Mesenchymal stem cell (in vitro differentiated cells and primary cell): ENCODE measurements around the gene STAT1.

Experiments used
- DNase-seq: peaks from one replicate; pipeline ENCODE4 v3.0.0-alpha.2; 2013
- H2AFZ ChIP-seq: one replicate; pipeline ENCODE4 v1.6.1; 2013; ENCODE audit warnings: low read depth, mild to moderate bottlenecking, control low read depth, inconsistent platforms, low read length, moderate library complexity
- H2AK5ac ChIP-seq: 2 replicates; pipeline ENCODE4 v1.6.1; 2013; ENCODE audit warnings: low read length, moderate library complexity, mild to moderate bottlenecking, inconsistent platforms; ENCODE audit not compliant: severe bottlenecking
- H2BK120ac ChIP-seq: one replicate; pipeline ENCODE4 v1.6.1; 2013; ENCODE audit warnings: low read depth, mild to moderate bottlenecking, inconsistent platforms, low read length, moderate library complexity
- H2BK12ac ChIP-seq, 2 experiments: one replicate each; pipeline ENCODE4 v1.6.1; 2013; ENCODE audit warnings: inconsistent platforms in 2 of 2, low read length in 2 of 2, mild to moderate bottlenecking in 2 of 2, moderate library complexity in 2 of 2, control low read depth in 1 of 2
- H2BK15ac ChIP-seq: one replicate; pipeline ENCODE4 v1.6.1; 2013; ENCODE audit warnings: mild to moderate bottlenecking, low read depth, inconsistent platforms; ENCODE audit not compliant: poor library complexity, severe bottlenecking
- H2BK5ac ChIP-seq: 2 replicates; pipeline ENCODE4 v1.6.1; 2013; ENCODE audit warnings: low read depth, mild to moderate bottlenecking, low read length, control low read depth, inconsistent platforms; ENCODE audit not compliant: poor library complexity, severe bottlenecking
- H3K14ac ChIP-seq, 2 experiments: one replicate each; pipeline ENCODE4 v1.6.1; 2013; ENCODE audit warnings: inconsistent platforms in 2 of 2, low read length in 2 of 2, control low read depth in 1 of 2, mild to moderate bottlenecking in 1 of 2, moderate library complexity in 1 of 2
- H3K18ac ChIP-seq, 2 experiments: one replicate each; pipeline ENCODE4 v1.6.1; 2013; ENCODE audit warnings: inconsistent platforms in 2 of 2, low read length in 2 of 2, control low read depth in 1 of 2, low read depth in 1 of 2, mild to moderate bottlenecking in 1 of 2
- H3K23ac ChIP-seq, 2 experiments: one replicate each; pipeline ENCODE4 v1.6.1; 2013; ENCODE audit warnings: inconsistent platforms in 2 of 2, low read length in 2 of 2, mild to moderate bottlenecking in 2 of 2, moderate library complexity in 2 of 2, control low read depth in 1 of 2
- H3K27ac ChIP-seq: 2 replicates; pipeline ENCODE4 v1.5.1; 2013; ENCODE audit warnings: mild to moderate bottlenecking, moderate library complexity, low read length, control low read depth, inconsistent platforms; ENCODE audit not compliant: poor library complexity, severe bottlenecking
- H3K27me3 ChIP-seq, 2 experiments: 2 replicates each; pipeline versions ENCODE4 v1.6.1 to v1.7.0; 2013; ENCODE audit warnings: low read length in 2 of 2, mild to moderate bottlenecking in 2 of 2, moderate library complexity in 2 of 2, control low read depth in 1 of 2, inconsistent platforms in 1 of 2; ENCODE audit not compliant: control insufficient read depth in 1 of 2, insufficient read depth in 1 of 2
- H3K36me3 ChIP-seq, 2 experiments: 2 replicates each; pipeline versions ENCODE4 v1.6.1 to v1.7.0; 2013; ENCODE audit warnings: low read length in 2 of 2, control low read depth in 1 of 2, inconsistent platforms in 1 of 2, low read depth in 1 of 2, mild to moderate bottlenecking in 1 of 2; ENCODE audit not compliant: insufficient read depth in 2 of 2, control insufficient read depth in 1 of 2
- H3K4ac ChIP-seq, 2 experiments: one replicate each; pipeline ENCODE4 v1.6.1; 2013; ENCODE audit warnings: inconsistent platforms in 2 of 2, low read length in 2 of 2, mild to moderate bottlenecking in 2 of 2, moderate library complexity in 2 of 2, control low read depth in 1 of 2, low read depth in 1 of 2
- H3K4me1 ChIP-seq: 2 replicates; pipeline ENCODE4 v1.6.1; 2013; ENCODE audit warnings: low read depth, low read length, control low read depth; ENCODE audit not compliant: control insufficient read depth, insufficient read depth
- H3K4me2 ChIP-seq: 2 replicates; pipeline ENCODE4 v1.6.1; 2013; ENCODE audit warnings: low read length, mild to moderate bottlenecking, inconsistent platforms; ENCODE audit not compliant: poor library complexity, severe bottlenecking
- H3K4me3 ChIP-seq, 2 experiments: 2 replicates each; pipeline versions ENCODE4 v1.5.1 to v1.7.0; 2013; ENCODE audit warnings: low read length in 2 of 2, mild to moderate bottlenecking in 2 of 2, control low read depth in 1 of 2, low read depth in 1 of 2; ENCODE audit not compliant: insufficient read depth in 1 of 2
- H3K79me1 ChIP-seq: replicated peaks from 2 replicates; pipeline ENCODE4 v1.6.1; 2013; ENCODE audit warnings: mild to moderate bottlenecking, control low read depth, low read length, inconsistent platforms; ENCODE audit not compliant: poor library complexity, severe bottlenecking
- H3K9ac ChIP-seq: 2 replicates; pipeline ENCODE4 v1.7.0; 2013; ENCODE audit warnings: mild to moderate bottlenecking, low read length, moderate library complexity
- H3K9me3 ChIP-seq: 2 replicates; pipeline ENCODE4 v1.7.0; 2013; ENCODE audit warnings: mild to moderate bottlenecking, low read length; ENCODE audit not compliant: control insufficient read depth
- H4K8ac ChIP-seq: one replicate; pipeline ENCODE4 v1.6.1; 2013; ENCODE audit warnings: inconsistent platforms, mild to moderate bottlenecking, low read length, moderate library complexity
- H4K91ac ChIP-seq: one replicate; pipeline ENCODE4 v1.6.1; 2013; ENCODE audit warnings: mild to moderate bottlenecking, low read length, inconsistent platforms
- WGBS: methylation state at CpG from one replicate; pipeline ENCODE4 v1.1.7; 2013; ENCODE audit warnings: mixed read lengths; 5-methylcytosine and 5-hydroxymethylcytosine counted together

Gene STAT1

DNA sequence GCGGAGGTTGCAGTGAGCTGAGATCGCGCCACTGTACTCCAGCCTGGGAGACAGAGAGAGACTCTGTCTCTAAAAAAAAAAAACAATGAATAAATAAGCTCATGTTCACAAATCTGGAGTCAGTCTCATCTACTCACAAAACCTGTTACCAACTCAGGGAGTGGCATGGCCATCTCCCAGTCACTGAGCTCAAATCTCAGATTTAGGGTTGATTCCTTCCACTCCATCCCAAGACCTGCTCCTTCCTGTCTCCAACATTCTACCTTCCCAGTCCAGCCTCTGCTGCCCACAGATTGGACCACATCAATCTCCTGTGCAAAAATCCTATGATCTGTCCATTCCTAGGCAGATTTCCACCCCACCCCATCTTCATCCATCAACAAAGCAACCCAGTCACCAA is 1.6 kb downstream of the STAT1 start:
- Histone ChIP-seq H3K4me2 (peak overlapping the region; percentile 87), H2AFZ (no peak overlapping the region), H3K36me3 (peaks cover 10 to 53% of the 10 kb centered on the region in 2 experiments), H3K9me3 (no peaks in the 10 kb centered on the region), H3K27ac (no peak overlapping the region), H4K8ac (no peak overlapping the region), H2BK12ac (peak overlapping the region in 1 of 2 experiments; percentile 14), H3K23ac (peak overlapping the region in 1 of 2 experiments; percentile 50), H3K27me3 (no peaks in the 10 kb centered on the region), H3K9ac (peak overlapping the region; percentile 99), H2BK15ac (no peak overlapping the region), H2BK120ac (no peak overlapping the region), H3K4ac (no peak overlapping the region), H2AK5ac (no peak overlapping the region), H4K91ac (no peak overlapping the region), H3K4me3 (peak overlapping the region in 1 of 2 experiments; percentile 100), H3K79me1 (peaks cover 1% of the 10 kb centered on the region), H3K14ac (no peak overlapping the region), H3K4me1 (peaks cover 14% of the 10 kb centered on the region), H3K18ac (no peak overlapping the region), H2BK5ac (no peak overlapping the region)
- WGBS: 96% methylated on average over 3 of the region's 3 CpGs
- DNase-seq: no peak

DNA sequence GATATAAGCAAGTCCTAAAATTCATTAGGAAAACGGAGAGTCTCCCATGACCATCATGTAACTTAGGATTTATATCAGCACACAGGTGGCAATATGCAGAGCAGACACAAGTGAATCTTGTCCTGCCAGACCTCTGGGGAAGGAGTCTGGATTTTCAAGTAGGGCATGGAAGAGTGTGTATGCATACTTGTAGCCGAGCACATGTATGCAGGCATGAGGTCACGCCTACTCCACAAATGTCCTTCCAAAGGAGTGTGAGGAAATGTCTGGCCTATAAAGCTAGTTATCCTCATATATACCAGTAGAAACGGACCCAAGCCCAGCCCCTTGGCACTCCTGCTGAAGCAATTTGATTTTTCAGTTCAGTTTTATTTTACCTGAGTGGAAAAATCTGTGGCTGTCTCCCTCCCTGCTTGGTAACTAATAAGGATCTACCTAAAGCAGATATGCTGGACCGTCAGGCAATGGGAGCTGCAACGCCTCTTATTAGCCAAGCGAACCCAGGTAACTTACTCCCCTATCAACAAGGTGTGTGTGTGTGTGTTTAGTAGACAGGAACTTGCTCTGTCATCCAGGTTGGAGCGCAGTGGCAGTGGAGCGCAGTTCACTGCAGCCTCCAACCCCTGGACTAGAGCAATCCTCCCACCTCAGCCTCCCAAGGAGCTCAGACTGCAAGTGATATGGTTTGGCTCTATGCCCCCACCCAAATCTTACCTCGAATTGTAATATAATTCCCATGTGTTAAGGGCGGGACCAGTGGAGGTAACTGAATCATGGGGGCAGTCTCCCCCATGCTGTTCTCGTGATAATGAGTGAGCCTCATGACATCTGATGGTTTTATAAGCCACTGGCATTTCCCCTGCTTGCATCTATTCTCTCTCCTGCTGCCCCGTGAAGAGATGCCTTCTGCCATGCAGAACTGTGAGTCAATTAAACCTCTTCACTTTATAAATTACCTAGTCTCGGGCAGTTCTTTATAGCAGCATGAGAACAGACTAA is 2.8 kb downstream of the STAT1 start:
- no peak for DNase-seq
- no peak overlapping the region for H2BK12ac ChIP-seq
- no peak overlapping the region for H2BK120ac ChIP-seq
- WGBS: 95% methylated on average over 10 of the region's 14 CpGs
- H4K8ac ChIP-seq: no peak overlapping the region
- no peak overlapping the region for H3K4ac ChIP-seq
- peaks cover 5% of the 10 kb centered on the region for H3K79me1 ChIP-seq
- H4K91ac ChIP-seq: no peak overlapping the region
- peak overlapping the region; percentile 99 for H3K9ac ChIP-seq
- no peaks in the 10 kb centered on the region for H3K9me3 ChIP-seq
- no peak overlapping the region for H2BK5ac ChIP-seq
- peaks cover 18 to 65% of the 10 kb centered on the region in 2 experiments for H3K36me3 ChIP-seq
- H2AFZ ChIP-seq: no peak overlapping the region
- H3K23ac ChIP-seq: peak overlapping the region in 1 of 2 experiments; percentile 41
- H2AK5ac ChIP-seq: no peak overlapping the region
- H3K27ac ChIP-seq: no peak overlapping the region
- peak overlapping the region; percentile 40 to 100 for H3K4me3 ChIP-seq
- peak overlapping the region in 1 of 2 experiments; percentile 18 for H3K14ac ChIP-seq
- H3K4me2 ChIP-seq: peak overlapping the region; percentile 87
- no peaks in the 10 kb centered on the region for H3K27me3 ChIP-seq
- H3K4me1 ChIP-seq: peaks cover 14% of the 10 kb centered on the region
- no peak overlapping the region for H2BK15ac ChIP-seq
- H3K18ac ChIP-seq: no peak overlapping the region

DNA sequence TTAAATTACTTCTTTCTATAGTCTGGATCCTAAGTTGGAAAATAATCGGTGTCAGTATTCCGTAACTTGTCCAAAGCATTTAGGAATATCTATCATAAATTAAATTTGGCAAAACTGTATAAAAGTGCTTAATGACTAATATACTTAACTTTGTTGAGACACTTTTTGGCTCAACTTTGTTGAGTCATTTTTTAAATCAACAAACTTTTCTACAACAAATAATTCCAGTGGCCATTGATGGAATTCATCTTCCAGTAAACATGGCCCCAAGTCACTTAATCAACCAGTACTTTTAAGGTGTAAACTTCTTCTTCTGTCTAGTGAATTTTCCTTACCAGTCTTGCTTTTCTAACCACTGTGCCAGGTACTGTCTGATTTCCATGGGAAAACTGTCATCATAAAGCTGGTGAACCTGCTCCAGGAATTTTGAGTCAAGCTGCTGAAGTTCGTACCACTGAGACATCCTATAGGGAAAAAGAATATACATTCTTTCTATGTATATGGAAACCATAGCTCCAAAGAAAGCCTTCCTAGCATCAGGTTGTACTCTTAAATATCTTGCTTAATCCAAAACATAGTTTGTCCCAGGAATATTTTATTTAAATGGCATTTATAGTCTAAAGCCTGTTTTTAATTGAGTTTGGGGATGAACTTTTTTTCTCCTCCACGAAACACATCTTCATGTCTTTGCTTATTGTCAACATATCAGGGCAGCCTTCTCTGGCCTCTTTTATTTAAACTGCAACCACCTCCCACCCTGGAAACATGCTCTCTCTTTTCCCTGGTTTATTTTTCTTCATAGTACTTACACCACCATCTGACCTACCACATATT is 4.2 kb downstream of the STAT1 start:
- Histone ChIP-seq H3K9ac (peak overlapping the region; percentile 99), H3K9me3 (no peaks in the 10 kb centered on the region), H3K23ac (no peak overlapping the region), H3K27me3 (no peaks in the 10 kb centered on the region), H2BK15ac (no peak overlapping the region), H3K4ac (no peak overlapping the region), H3K18ac (no peak overlapping the region), H3K27ac (no peak overlapping the region), H2BK120ac (no peak overlapping the region), H2AK5ac (no peak overlapping the region), H2AFZ (no peak overlapping the region), H3K36me3 (peaks cover 25 to 79% of the 10 kb centered on the region in 2 experiments), H4K91ac (no peak overlapping the region), H3K79me1 (peaks cover 12% of the 10 kb centered on the region), H3K4me2 (no peak overlapping the region), H4K8ac (no peak overlapping the region), H2BK5ac (no peak overlapping the region), H3K14ac (no peak overlapping the region), H3K4me1 (peaks cover 14% of the 10 kb centered on the region), H3K4me3 (peak overlapping the region in 1 of 2 experiments; percentile 100), H2BK12ac (no peak overlapping the region)
- DNase-seq: no peak
- WGBS: 100% methylated on average over 1 of the region's 4 CpGs

DNA sequence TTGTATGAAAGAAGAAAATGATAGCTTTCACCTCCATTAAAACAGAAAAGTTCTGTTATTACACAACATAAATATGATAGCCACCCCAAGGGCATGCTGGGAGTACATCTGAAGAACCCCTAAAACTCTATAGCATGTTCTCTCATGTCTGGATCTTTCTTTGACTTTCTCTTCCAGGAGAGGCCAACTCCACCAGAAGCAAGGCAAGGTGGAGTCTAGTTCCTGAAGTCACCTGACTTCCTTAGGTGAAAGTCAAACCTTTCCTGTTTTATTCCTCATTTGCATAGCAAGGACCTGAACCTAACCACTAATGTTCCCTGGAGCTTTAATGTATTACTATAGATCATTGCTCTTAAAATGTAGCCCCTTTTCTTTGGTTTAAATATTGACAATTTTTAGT is 5.7 kb downstream of the STAT1 start:
- H3K18ac ChIP-seq: no peak overlapping the region
- no peak overlapping the region for H2AFZ ChIP-seq
- H4K8ac ChIP-seq: no peak overlapping the region
- no peak overlapping the region for H3K4me3 ChIP-seq
- no peak for DNase-seq
- peaks cover 16% of the 10 kb centered on the region for H3K79me1 ChIP-seq
- no peak overlapping the region for H3K4me2 ChIP-seq
- peaks cover 12% of the 10 kb centered on the region for H3K4me1 ChIP-seq
- no peak overlapping the region for H2BK5ac ChIP-seq
- no peaks in the 10 kb centered on the region for H3K27me3 ChIP-seq
- H4K91ac ChIP-seq: no peak overlapping the region
- H3K27ac ChIP-seq: no peak overlapping the region
- peaks cover 35 to 94% of the 10 kb centered on the region in 2 experiments for H3K36me3 ChIP-seq
- peak overlapping the region; percentile 4 for H3K9ac ChIP-seq
- no peak overlapping the region for H3K23ac ChIP-seq
- H2BK120ac ChIP-seq: no peak overlapping the region
- no peak overlapping the region for H2BK12ac ChIP-seq
- H2BK15ac ChIP-seq: no peak overlapping the region
- no peak overlapping the region for H3K14ac ChIP-seq
- no peaks in the 10 kb centered on the region for H3K9me3 ChIP-seq
- no peak overlapping the region for H2AK5ac ChIP-seq
- no peak overlapping the region for H3K4ac ChIP-seq
